Smooth muscle cell (in vitro differentiated cells): ENCODE data around the gene PTK6. TPM values are rescaled to one million over a fixed set of nuclear protein-coding genes. Genes with fewer than 3 reads are reported as not detected.

Experiments
- DNase-seq: peaks from one replicate; lab custom pipeline; 2025; ENCODE audit not compliant: unreplicated experiment; lab: John Stamatoyannopoulos, UW
- H2AFZ ChIP-seq: fragments of 200-600 bp; sonication (generic); 2 replicates; pipeline ENCODE4 v1.6.0; 2016; ENCODE audit warnings: antibody characterized with exemption, low read depth, mild to moderate bottlenecking
- H3F3A ChIP-seq: fragments of 200-600 bp; sonication (generic); 2 replicates; pipeline ENCODE4 v1.6.0; 2017; ENCODE audit warnings: antibody characterized with exemption, low read depth
- H3K27ac ChIP-seq: fragments of 200-600 bp; sonication (generic); 2 replicates; pipeline ENCODE4 v1.5.1; 2016; ENCODE audit warnings: low read depth, mild to moderate bottlenecking
- H3K27me3 ChIP-seq: fragments of 200-600 bp; sonication (generic); 2 replicates; pipeline ENCODE4 v1.6.1; 2016; ENCODE audit warnings: low read depth, mild to moderate bottlenecking
- H3K36me3 ChIP-seq: fragments of 200-600 bp; sonication (generic); 2 replicates; pipeline ENCODE4 v1.5.1; 2016; ENCODE audit warnings: low read depth
- H3K4me1 ChIP-seq: fragments of 200-600 bp; sonication (generic); 2 replicates; pipeline ENCODE4 v1.5.1; 2016; ENCODE audit warnings: low read depth
- H3K4me2 ChIP-seq: fragments of 200-600 bp; sonication (generic); 2 replicates; pipeline ENCODE4 v1.6.0; 2016; ENCODE audit warnings: mild to moderate bottlenecking
- H3K4me3 ChIP-seq: fragments of 200-600 bp; sonication (generic); 2 replicates; pipeline ENCODE4 v1.5.1; 2016; ENCODE audit warnings: mild to moderate bottlenecking
- H3K79me2 ChIP-seq: fragments of 200-600 bp; sonication (generic); 2 replicates; pipeline ENCODE4 v1.6.0; 2016; ENCODE audit warnings: low read depth, mild to moderate bottlenecking
- H3K9ac ChIP-seq: fragments of 200-600 bp; sonication (generic); 2 replicates; pipeline ENCODE4 v1.6.0; 2016; ENCODE audit warnings: low read depth
- H3K9me3 ChIP-seq: fragments of 200-600 bp; sonication (generic); replicated peaks from 2 replicates; pipeline ENCODE4 v1.5.1; 2016; ENCODE audit warnings: low read depth
- H4K20me1 ChIP-seq: fragments of 200-600 bp; sonication (generic); 2 replicates; pipeline ENCODE4 v1.6.0; 2016; ENCODE audit warnings: low read depth
- WGBS: methylation state at CpG from one replicate; pipeline ENCODE4 v1.1.7; 2016; ENCODE audit warnings: low lambda C conversion rate; 5-methylcytosine and 5-hydroxymethylcytosine counted together
- polyA plus RNA-seq: library from polyadenylated mRNA; unstranded; fragments of >200 nt; fragmentation: Nextera tagmentation; extraction: Ambion mirVana; gene quantifications from 2 replicates; pipeline ENCODE4 v1.2.1, GENCODE V29; 2016
- total RNA-seq: library from RNA; depleted of rRNA; stranded (reverse); fragments of >200 nt; gene quantifications from 2 replicates; pipeline ENCODE4 v1.2.3, GENCODE V29; 2014
- TF ChIP-seq, protein P1 (sequence below): fragments of 200-600 bp; sonication (generic); IDR thresholded peaks from 2 replicates; pipeline ENCODE4 v1.5.1; 2017; ENCODE audit warnings: borderline replicate concordance, mild to moderate bottlenecking, antibody characterized with exemption; ENCODE audit not compliant: insufficient read depth, poor library complexity, severe bottlenecking

The PTK6 gene
- total and polyA plus RNA-seq, 2 experiments from 2014 or later, result 0.05 TPM; not detected in 1

DNA sequence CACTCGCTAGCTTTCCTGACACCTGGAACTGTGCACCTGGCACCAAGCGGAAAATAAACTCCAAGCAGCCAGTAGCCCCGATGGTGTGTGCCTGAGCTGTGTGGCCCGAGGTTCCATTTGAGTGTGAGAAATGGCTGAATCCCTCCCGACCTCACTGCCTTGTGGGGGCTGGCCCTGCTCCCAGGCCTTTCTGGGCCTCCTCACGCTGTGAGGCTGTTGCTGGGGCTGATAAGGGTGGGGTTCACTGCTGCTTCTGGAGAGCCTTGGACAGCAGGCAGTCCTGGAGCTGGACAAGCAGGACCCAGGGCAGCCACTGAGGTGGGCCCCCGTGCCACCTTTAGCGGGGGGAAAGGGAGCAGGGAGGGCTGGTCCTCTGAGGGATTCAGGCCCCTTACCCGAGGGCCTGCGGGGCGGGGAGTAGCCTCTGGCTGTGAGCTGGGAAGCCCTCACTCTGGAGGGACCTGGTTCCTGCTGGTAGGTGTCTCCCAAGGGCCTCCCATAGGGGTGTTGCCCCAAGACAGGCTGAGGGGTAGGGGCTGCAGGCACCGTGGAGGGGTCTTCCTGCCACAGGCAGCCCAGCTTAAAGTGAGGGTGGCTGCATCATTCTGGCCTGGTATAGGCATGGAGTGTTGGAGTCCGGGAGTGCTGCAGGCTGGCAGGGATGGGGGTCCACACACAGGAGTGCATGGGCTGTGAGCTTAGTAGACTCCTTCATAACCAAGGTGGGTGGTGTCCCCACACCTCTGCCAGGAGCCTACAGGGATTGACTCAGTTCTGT is 14.9 kb downstream of the PTK6 start:
- DNase-seq, result no peak
- Histone ChIP-seq H4K20me1 (peaks cover 43% of the 10 kb centered on the region), H3K9ac (no peak overlapping the region), H2AFZ (no peak overlapping the region), H3K4me1 (peaks cover 17% of the 10 kb centered on the region), H3F3A (no peaks in the 10 kb centered on the region), H3K27ac (no peak overlapping the region), H3K4me3 (peak overlapping the region; percentile 96), H3K79me2 (peaks cover 11% of the 10 kb centered on the region), H3K9me3 (no peaks in the 10 kb centered on the region), H3K4me2 (peak overlapping the region; percentile 99), H3K36me3 (no peaks in the 10 kb centered on the region), H3K27me3 (no peaks in the 10 kb centered on the region)
- 71% methylated on average over 13 of the region's 13 CpGs for WGBS
- TF ChIP-seq, protein P1, sequence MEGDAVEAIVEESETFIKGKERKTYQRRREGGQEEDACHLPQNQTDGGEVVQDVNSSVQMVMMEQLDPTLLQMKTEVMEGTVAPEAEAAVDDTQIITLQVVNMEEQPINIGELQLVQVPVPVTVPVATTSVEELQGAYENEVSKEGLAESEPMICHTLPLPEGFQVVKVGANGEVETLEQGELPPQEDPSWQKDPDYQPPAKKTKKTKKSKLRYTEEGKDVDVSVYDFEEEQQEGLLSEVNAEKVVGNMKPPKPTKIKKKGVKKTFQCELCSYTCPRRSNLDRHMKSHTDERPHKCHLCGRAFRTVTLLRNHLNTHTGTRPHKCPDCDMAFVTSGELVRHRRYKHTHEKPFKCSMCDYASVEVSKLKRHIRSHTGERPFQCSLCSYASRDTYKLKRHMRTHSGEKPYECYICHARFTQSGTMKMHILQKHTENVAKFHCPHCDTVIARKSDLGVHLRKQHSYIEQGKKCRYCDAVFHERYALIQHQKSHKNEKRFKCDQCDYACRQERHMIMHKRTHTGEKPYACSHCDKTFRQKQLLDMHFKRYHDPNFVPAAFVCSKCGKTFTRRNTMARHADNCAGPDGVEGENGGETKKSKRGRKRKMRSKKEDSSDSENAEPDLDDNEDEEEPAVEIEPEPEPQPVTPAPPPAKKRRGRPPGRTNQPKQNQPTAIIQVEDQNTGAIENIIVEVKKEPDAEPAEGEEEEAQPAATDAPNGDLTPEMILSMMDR, result no peak

DNA sequence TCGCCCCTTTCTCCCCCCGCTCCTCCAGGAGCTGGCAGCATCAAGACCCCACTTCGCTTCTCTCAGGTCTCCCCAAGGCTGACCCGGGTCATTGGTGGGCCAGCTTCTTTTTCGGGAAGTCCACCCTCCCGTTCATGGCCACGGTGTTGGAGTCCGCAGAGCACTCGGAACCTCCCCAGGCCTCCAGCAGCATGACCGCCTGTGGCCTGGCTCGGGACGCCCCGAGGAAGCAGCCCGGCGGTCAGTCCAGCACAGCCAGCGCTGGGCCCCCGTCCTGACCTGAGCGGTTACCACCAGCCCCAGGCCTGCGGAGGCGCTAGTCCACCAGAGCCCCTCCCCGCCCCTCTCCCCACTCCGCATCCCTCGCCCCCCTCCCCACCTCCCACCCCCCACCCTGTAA is 15.6 kb downstream of the PTK6 start:
- WGBS, result 17% methylated on average over 19 of the region's 23 CpGs
- H3K79me2 ChIP-seq, result peaks cover 11% of the 10 kb centered on the region
- TF ChIP-seq, protein P1, result no peak
- no peaks in the 10 kb centered on the region for H3K27me3 ChIP-seq
- H3K9ac ChIP-seq, result peak overlapping the region; percentile 86
- H2AFZ ChIP-seq, result no peak overlapping the region
- no peaks in the 10 kb centered on the region for H3K9me3 ChIP-seq
- H4K20me1 ChIP-seq, result peaks cover 43% of the 10 kb centered on the region
- H3K4me1 ChIP-seq, result peaks cover 17% of the 10 kb centered on the region
- H3K27ac ChIP-seq, result no peak overlapping the region
- DNase-seq, result no peak
- no peaks in the 10 kb centered on the region for H3F3A ChIP-seq
- H3K36me3 ChIP-seq, result no peaks in the 10 kb centered on the region
- H3K4me2 ChIP-seq, result peak overlapping the region; percentile 99
- peak overlapping the region; percentile 96 for H3K4me3 ChIP-seq

DNA sequence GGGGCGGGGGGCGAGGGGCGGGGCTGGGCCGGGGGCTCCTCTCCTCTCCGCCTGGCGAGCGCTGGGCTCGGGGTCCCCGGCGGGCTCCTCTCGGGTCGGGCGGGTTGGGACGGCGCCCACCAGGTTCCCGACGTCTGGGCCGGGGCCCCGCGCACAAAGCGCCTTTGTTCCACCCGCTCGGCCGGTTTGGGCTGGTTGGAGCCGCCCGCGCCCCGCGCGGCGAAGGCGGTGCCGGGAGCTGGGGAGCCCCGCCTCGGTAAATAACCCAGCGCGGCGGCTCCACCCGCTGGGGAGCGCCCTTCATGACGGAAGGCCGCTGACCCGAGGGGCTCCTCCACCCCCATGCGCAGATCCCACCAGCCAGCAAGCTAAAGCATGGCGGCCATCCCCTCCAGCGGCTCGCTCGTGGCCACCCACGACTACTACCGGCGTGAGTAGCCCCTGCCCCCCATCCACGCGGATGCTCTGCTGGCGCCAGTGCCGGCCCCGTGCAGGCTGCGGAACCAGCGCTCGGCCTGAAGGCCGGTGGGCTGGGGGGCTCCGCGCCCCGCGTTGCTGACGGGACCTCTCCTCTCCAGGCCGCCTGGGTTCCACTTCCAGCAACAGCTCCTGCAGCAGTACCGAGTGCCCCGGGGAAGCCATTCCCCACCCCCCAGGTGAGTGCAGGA is 16.1 kb downstream of the PTK6 start:
- TF ChIP-seq, protein P1, result no peak
- Histone ChIP-seq H4K20me1 (peaks cover 43% of the 10 kb centered on the region), H3K4me2 (peak overlapping the region; percentile 99), H3K9ac (peak overlapping the region; percentile 86), H3K79me2 (peaks cover 11% of the 10 kb centered on the region), H3K9me3 (no peaks in the 10 kb centered on the region), H3F3A (no peaks in the 10 kb centered on the region), H3K4me3 (peak overlapping the region; percentile 96), H3K27ac (peak overlapping the region; percentile 82), H3K36me3 (no peaks in the 10 kb centered on the region), H3K27me3 (no peaks in the 10 kb centered on the region), H2AFZ (peak overlapping the region; percentile 30), H3K4me1 (peaks cover 17% of the 10 kb centered on the region)
- DNase-seq, result no peak
- 1% methylated on average over 50 of the region's 68 CpGs for WGBS
